ENCODE data around the gene JMJD7. TPM values are rescaled to one million over a fixed set of nuclear protein-coding genes. Genes with fewer than 3 reads are reported as not detected.

The JMJD7 gene
- total and polyA plus RNA-seq, 9 of the 15 experiments (the other 6 are each of a cell fraction or from before 2014, with no cell fraction given): 1.2 to 13.9 (median 6.1) TPM

DNA sequence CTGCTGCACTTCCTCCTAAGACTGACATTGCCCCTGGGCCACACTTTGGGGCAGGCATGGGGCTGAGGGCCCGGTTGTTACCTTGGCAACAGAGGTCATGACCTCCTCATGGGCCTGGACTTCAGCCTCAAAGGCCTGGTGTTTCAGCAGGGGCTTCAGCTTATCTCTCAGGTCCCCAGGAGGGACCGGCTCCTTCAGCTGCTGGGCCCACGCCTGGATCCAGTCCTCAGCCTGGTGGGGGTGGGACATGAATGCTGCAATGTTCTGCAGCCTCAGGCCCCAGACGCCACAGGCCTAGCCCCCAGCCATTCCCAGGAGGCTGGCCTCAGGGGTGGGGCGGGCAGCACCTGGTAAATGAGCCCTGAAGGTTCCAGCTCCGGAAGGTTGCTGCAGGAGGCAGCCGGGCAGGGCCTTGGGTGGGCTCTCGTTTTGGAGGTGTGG lies 38.4 kb downstream of the JMJD7 start (continued):
- TF ChIP-seq ZNF280A (IDR thresholded peaks at IDR 0.05; ENCODE audit: low read depth, partially characterized antibody) (no peak), RFX1 (IDR thresholded peaks at IDR 0.05) (peak; percentile 74; the same call in 1 of the 2 replicates)

GRCh38 chr15:41866872-41867579 lies 39.1 kb downstream of the JMJD7 start:
- no peak overlapping the region for H3K4me3 ChIP-seq
- BruUV-seq (replicated peaks): no TSS peak
- no peak for ATAC-seq

More at GRCh38 chr15:41866872-41867579, 39.1 kb downstream of the JMJD7 start:
- no peaks in the 10 kb centered on the region for H3K9me1 ChIP-seq (ENCODE audit: control insufficient read depth, insufficient read depth, low read length)
- H3K79me2 ChIP-seq (ENCODE audit: control insufficient read depth, insufficient read depth, low read length): no peaks in the 10 kb centered on the region
- H3K9ac ChIP-seq (ENCODE audit: insufficient read depth in 1 of 2, low read depth in 2 of 2, low read length in 2 of 2): 0 out of 4 replicates have a peak overlapping the region, but pooled peaks of 1 of the 2 experiments have one; percentile 9
- ChIA-PET POLR2A (interaction anchor here (0.5 to 0.8 kb wide), 4 partner anchors 8 to 256 kb away, joined by 3 to 4 read pairs (median 3); no protein-coding TSS in a partner anchor), CTCF (ENCODE audit: low intra/inter-chr PET ratio) (no interaction called here)
- 24% methylated on average over 22 of the region's 25 CpGs for WGBS (ENCODE audit: insufficient coverage, low coverage, missing lambda C conversion rate)
- H3K27me3 ChIP-seq (ENCODE audit: control insufficient read depth in 2 of 2, insufficient read depth in 2 of 2, low read length in 2 of 2): peaks cover 80 to 96% of the 10 kb centered on the region in 2 experiments
- TF ChIP-seq, protein P1, sequence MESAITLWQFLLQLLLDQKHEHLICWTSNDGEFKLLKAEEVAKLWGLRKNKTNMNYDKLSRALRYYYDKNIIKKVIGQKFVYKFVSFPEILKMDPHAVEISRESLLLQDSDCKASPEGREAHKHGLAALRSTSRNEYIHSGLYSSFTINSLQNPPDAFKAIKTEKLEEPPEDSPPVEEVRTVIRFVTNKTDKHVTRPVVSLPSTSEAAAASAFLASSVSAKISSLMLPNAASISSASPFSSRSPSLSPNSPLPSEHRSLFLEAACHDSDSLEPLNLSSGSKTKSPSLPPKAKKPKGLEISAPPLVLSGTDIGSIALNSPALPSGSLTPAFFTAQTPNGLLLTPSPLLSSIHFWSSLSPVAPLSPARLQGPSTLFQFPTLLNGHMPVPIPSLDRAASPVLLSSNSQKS (CRISPR knock-in tag; IDR thresholded peaks at IDR 0.05): no peak
- DNase-seq (ENCODE audit: extremely low read depth in 1 of 4, low spot score in 3 of 4) (peak in 1 of 4 experiments; percentile 39), FAIRE-seq (no peak)
- H3K27ac ChIP-seq (ENCODE audit: extremely low read depth, low read depth, low read length): no peak overlapping the region
- peaks cover 31% of the 10 kb centered on the region for H4K20me1 ChIP-seq (replicated peaks; ENCODE audit: control insufficient read depth, insufficient read depth, low read length)
- no peaks in the 10 kb centered on the region for H3K9me3 ChIP-seq (replicated peaks; ENCODE audit: control insufficient read depth, insufficient read depth, low read depth, low read length)
- no peak overlapping the region for H3K4me2 ChIP-seq (ENCODE audit: insufficient read depth, low read length)
- intact Hi-C loops (cut with micrococcal nuclease) (no loop called here), in situ Hi-C loops (cut with MboI) (no loop called here)
- no peak overlapping the region for H2AFZ ChIP-seq (ENCODE audit: low read depth, low read length)
- peaks cover 0 to 47% of the 10 kb centered on the region in 2 experiments; a peak in 3 of 5 replicates for H3K4me1 ChIP-seq (replicated peaks in 1 of 2; ENCODE audit: control insufficient read depth in 2 of 2, insufficient read depth in 2 of 2, low read length in 2 of 2)
- H3K36me3 ChIP-seq (ENCODE audit: control insufficient read depth, insufficient read depth, low read length): no peaks in the 10 kb centered on the region
